H1 (cell line): ENCODE data around the gene ERFE. TPM values are rescaled to one million over a fixed set of nuclear protein-coding genes. Genes with fewer than 3 reads are reported as not detected.

ENCODE experiments used
- CTCF ChIA-PET: fragments of 300-600 bp; sonication (Branson Sonifier 250); formaldehyde crosslinking; loops from one replicate; lab custom pipeline; 2021; ENCODE audit not compliant: partially characterized antibody; lab: Charles Lee
- POLR2A ChIA-PET: fragments of 300-600 bp; sonication (Branson Sonifier 250); formaldehyde crosslinking; loops from one replicate; lab custom pipeline; 2021; ENCODE audit warnings: inconsistent platforms; ENCODE audit not compliant: partially characterized antibody; lab: Charles Lee
- DNase-seq, 2 experiments: peaks; one replicate each; pipeline versions ENCODE4 v3.0.0 to v3.0.0-alpha.2; 2010 to 2022; ENCODE audit warnings: low spot score in 2 of 2, low read depth in 1 of 2, mixed read lengths in 1 of 2
- FAIRE-seq: peaks from 2 replicates; lab custom pipeline; 2011; peaks lifted over from hg19 to GRCh38; lab: Jason Lieb, UNC
- H2AFZ ChIP-seq: 2 replicates; pipeline ENCODE4 v1.8.1; 2012; ENCODE audit warnings: low read length, inconsistent platforms
- H2AK5ac ChIP-seq: 2 replicates; pipeline ENCODE4 v1.6.1; 2013; ENCODE audit warnings: low read depth, low read length
- H2BK120ac ChIP-seq: replicated peaks from 2 replicates; pipeline ENCODE3; 2013; ENCODE audit warnings: low read depth, low read length, inconsistent platforms
- H2BK12ac ChIP-seq: 2 replicates; pipeline ENCODE4 v1.6.1; 2013; ENCODE audit warnings: low read depth, low read length
- H2BK15ac ChIP-seq: 2 replicates; pipeline ENCODE4 v1.6.1; 2013; ENCODE audit warnings: low read length
- H2BK20ac ChIP-seq: 2 replicates; pipeline ENCODE4 v1.6.1; 2013; ENCODE audit warnings: low read length
- H2BK5ac ChIP-seq: 2 replicates; pipeline ENCODE4 v1.6.1; 2013; ENCODE audit warnings: low read depth, low read length
- H3K14ac ChIP-seq: 2 replicates; pipeline ENCODE4 v1.6.1; 2013; ENCODE audit warnings: inconsistent platforms; ENCODE audit not compliant: insufficient read length
- H3K18ac ChIP-seq: 2 replicates; pipeline ENCODE4 v1.6.1; 2013; ENCODE audit warnings: low read length; ENCODE audit errors: extremely low read depth
- H3K23ac ChIP-seq: 2 replicates; pipeline ENCODE4 v1.6.1; 2013; ENCODE audit warnings: inconsistent platforms; ENCODE audit not compliant: insufficient read length
- H3K23me2 ChIP-seq: 2 replicates; pipeline ENCODE4 v1.6.1; 2013; ENCODE audit warnings: low read depth, low read length
- H3K27ac ChIP-seq: 2 replicates; pipeline ENCODE4 v1.6.1; 2011; ENCODE audit warnings: low read depth, low read length, inconsistent platforms
- H3K27me3 ChIP-seq, 4 experiments: replicated peaks in 1 of 4; 1 replicate in 1 of 4; 2 replicates in 3 of 4; pipeline versions ENCODE4 v1.6.1 to v1.8.1; 2011 to 2013; ENCODE audit warnings: low read length in 3 of 4, mild to moderate bottlenecking in 3 of 4, inconsistent platforms in 2 of 4, mixed read lengths in 2 of 4, moderate library complexity in 1 of 4; ENCODE audit not compliant: control insufficient read depth in 3 of 4, insufficient read depth in 3 of 4; ENCODE audit errors: extremely low read depth in 1 of 4
- H3K36me3 ChIP-seq, 4 experiments: 2 replicates each; pipeline versions ENCODE4 v1.6.1 to v1.8.1; 2011 to 2013; ENCODE audit warnings: mild to moderate bottlenecking in 4 of 4, low read length in 3 of 4, moderate library complexity in 2 of 4, control low read depth in 1 of 4, inconsistent platforms in 1 of 4; ENCODE audit not compliant: insufficient read depth in 4 of 4, control insufficient read depth in 2 of 4
- H3K4ac ChIP-seq: replicated peaks from 2 replicates; pipeline ENCODE3; 2013; ENCODE audit warnings: low read length, low read depth, mixed read lengths, inconsistent platforms; ENCODE audit not compliant: insufficient read length
- H3K4me1 ChIP-seq, 4 experiments: replicated peaks in 1 of 4; 1 replicate in 1 of 4; 2 replicates in 3 of 4; pipeline versions ENCODE4 v1.6.1 to v1.8.1; 2011 to 2013; ENCODE audit warnings: low read length in 3 of 4, inconsistent platforms in 2 of 4, mixed read lengths in 1 of 4; ENCODE audit not compliant: insufficient read depth in 4 of 4, control insufficient read depth in 3 of 4
- H3K4me2 ChIP-seq, 2 experiments: 2 replicates each; pipeline versions ENCODE4 v1.6.1 to v1.8.1; 2011 to 2013; ENCODE audit warnings: low read depth in 2 of 2, low read length in 2 of 2, control low read depth in 1 of 2, inconsistent platforms in 1 of 2, mild to moderate bottlenecking in 1 of 2; ENCODE audit not compliant: insufficient read depth in 1 of 2
- H3K4me3 ChIP-seq, 4 experiments: fragments of 200-600, 300-600 bp in 1 of 4; sonication (generic), shearing (Covaris generic), sonication (Bioruptor Twin) in 1 of 4; 2 replicates each; pipeline versions ENCODE4 v1.5.1 to v1.8.1; 2011 to 2016; ENCODE audit warnings: low read length in 4 of 4, low read depth in 3 of 4, control low read depth in 2 of 4, inconsistent platforms in 2 of 4, mild to moderate bottlenecking in 2 of 4, mixed read lengths in 1 of 4, moderate library complexity in 1 of 4; ENCODE audit not compliant: insufficient read depth in 2 of 4; ENCODE audit errors: extremely low read depth in 1 of 4
- H3K56ac ChIP-seq: replicated peaks from 2 replicates; pipeline ENCODE3; 2013; ENCODE audit warnings: low read depth, mild to moderate bottlenecking, mixed read lengths, low read length, inconsistent platforms; ENCODE audit not compliant: insufficient read length
- H3K79me1 ChIP-seq: 2 replicates; pipeline ENCODE4 v1.6.1; 2013; ENCODE audit warnings: low read depth, low read length, control low read depth
- H3K79me2 ChIP-seq, 2 experiments: 2 replicates each; pipeline versions ENCODE4 v1.6.1 to v1.8.1; 2012 to 2013; ENCODE audit warnings: low read length in 2 of 2, mild to moderate bottlenecking in 2 of 2, inconsistent platforms in 1 of 2; ENCODE audit not compliant: insufficient read depth in 2 of 2, control insufficient read depth in 1 of 2
- H3K9ac ChIP-seq, 4 experiments: replicated peaks in 1 of 4; 1 replicate in 1 of 4; 2 replicates in 3 of 4; pipeline versions ENCODE4 v1.6.1 to v1.8.1; 2011 to 2013; ENCODE audit warnings: low read depth in 3 of 4, low read length in 3 of 4, control low read depth in 2 of 4, mild to moderate bottlenecking in 2 of 4, moderate library complexity in 2 of 4, inconsistent platforms in 1 of 4; ENCODE audit errors: extremely low read depth in 1 of 4
- H3K9me3 ChIP-seq, 2 experiments: 2 replicates each; pipeline versions ENCODE4 v1.6.1 to v1.8.1; 2012 to 2013; ENCODE audit warnings: mild to moderate bottlenecking in 2 of 2, moderate library complexity in 2 of 2, control low read depth in 1 of 2, inconsistent platforms in 1 of 2, low read depth in 1 of 2, low read length in 1 of 2, mixed read lengths in 1 of 2; ENCODE audit not compliant: insufficient read depth in 2 of 2
- H4K20me1 ChIP-seq, 2 experiments: replicated peaks in 1 of 2; 2 replicates each; pipeline versions ENCODE3 to v1.8.1; 2011 to 2013; ENCODE audit warnings: inconsistent platforms in 2 of 2, low read length in 2 of 2, mild to moderate bottlenecking in 1 of 2; ENCODE audit not compliant: insufficient read depth in 2 of 2, control insufficient read depth in 1 of 2
- H4K5ac ChIP-seq: 2 replicates; pipeline ENCODE4 v1.6.1; 2013; ENCODE audit warnings: low read length, low read depth, mixed read lengths, inconsistent platforms; ENCODE audit not compliant: insufficient read length
- H4K8ac ChIP-seq: 2 replicates; pipeline ENCODE4 v1.8.0; 2013; ENCODE audit warnings: mild to moderate bottlenecking, moderate library complexity, low read length, inconsistent platforms; ENCODE audit not compliant: insufficient read depth; ENCODE audit errors: extremely low read depth
- H4K91ac ChIP-seq: replicated peaks from 2 replicates; pipeline ENCODE3; 2013; ENCODE audit warnings: low read length, mixed read lengths, inconsistent platforms; ENCODE audit not compliant: insufficient read length
- JUND ChIP-seq: IDR thresholded peaks from 2 replicates; pipeline ENCODE4 v1.6.1; 2011; ENCODE audit warnings: mild to moderate bottlenecking, improper control_type of control experiment, low read length
- KDM5A ChIP-seq: fragments of 200-600 bp; IDR thresholded peaks from 2 replicates; pipeline ENCODE4 v1.7.1; 2012; ENCODE audit warnings: mild to moderate bottlenecking, low read length, inconsistent platforms, mixed read lengths
- MAFK ChIP-seq: IDR thresholded peaks from 2 replicates; pipeline ENCODE4 v1.6.1; 2012; ENCODE audit warnings: low read depth, mild to moderate bottlenecking, improper control_type of control experiment, low read length
- MAX ChIP-seq: IDR thresholded peaks from 2 replicates; pipeline ENCODE4 v1.6.1; 2012; ENCODE audit warnings: inconsistent platforms
- PHF8 ChIP-seq: fragments of 200-600 bp; sonication (generic); conservative IDR thresholded peaks from 2 replicates; pipeline ENCODE4 v1.7.1; 2012; ENCODE audit warnings: low read depth, mild to moderate bottlenecking, inconsistent platforms, low read length, moderate library complexity
- POLR2AphosphoS5 ChIP-seq: IDR thresholded peaks from 2 replicates; pipeline ENCODE4 v1.6.1; 2011; ENCODE audit warnings: low read depth, low read length
- RAD21 ChIP-seq, 2 experiments: IDR thresholded peaks in 1 of 2; conservative IDR thresholded peaks in 1 of 2; 2 replicates each; pipeline ENCODE4 v1.6.1; 2011; ENCODE audit warnings: low read depth in 2 of 2, low read length in 2 of 2, improper control_type of control experiment in 1 of 2, inconsistent platforms in 1 of 2, mild to moderate bottlenecking in 1 of 2, moderate library complexity in 1 of 2
- RFX5 ChIP-seq: IDR thresholded peaks from 2 replicates; pipeline ENCODE4 v1.6.1; 2011; ENCODE audit warnings: low read depth, low read length, improper control_type of control experiment, borderline replicate concordance
- RNF2 ChIP-seq: fragments of 200-900, 300-1000 bp; sonication (generic); IDR thresholded peaks from 2 replicates; pipeline ENCODE4 v1.7.1; 2016; ENCODE audit warnings: borderline replicate concordance, low read depth, mild to moderate bottlenecking, antibody characterized with exemption, low read length; ENCODE audit not compliant: poor library complexity, severe bottlenecking; ENCODE audit errors: missing control alignments
- SP2 ChIP-seq: IDR thresholded peaks from 2 replicates; pipeline ENCODE4 v1.6.1; 2012; ENCODE audit warnings: mild to moderate bottlenecking, low read length, inconsistent platforms
- SRF ChIP-seq: IDR thresholded peaks from 2 replicates; pipeline ENCODE4 v1.6.1; 2011; ENCODE audit warnings: mild to moderate bottlenecking, low read depth, low read length, moderate library complexity
- TBP ChIP-seq: IDR thresholded peaks from 2 replicates; pipeline ENCODE4 v1.6.1; 2011; ENCODE audit warnings: low read depth, low read length, improper control_type of control experiment
- WGBS, 2 experiments: shearing (Covaris generic) in 1 of 2; methylation state at CpG; one replicate each; pipeline versions ENCODE4 v1.1.6 to v1.1.7; 2013 to 2015; ENCODE audit warnings: low lambda C conversion rate in 2 of 2, mixed read lengths in 2 of 2, inconsistent platforms in 1 of 2, low coverage in 1 of 2, missing lambda C conversion rate in 1 of 2; ENCODE audit not compliant: insufficient replicate concordance in 2 of 2, insufficient coverage in 1 of 2, insufficient read length in 1 of 2; ENCODE audit errors: extremely low coverage in 1 of 2, missing lambda C conversion rate in 1 of 2; 5-methylcytosine and 5-hydroxymethylcytosine counted together
- polyA plus RNA-seq, 7 experiments: library from polyadenylated mRNA; depleted of rRNA in 3 of 7; stranded (reverse) in 5 of 7; unstranded in 2 of 7; fragments of >200 nt in 5 of 7; fragments of 200-250 nt in 2 of 7; gene quantifications; 1 replicate in 5 of 7; 2 replicates in 1 of 7; 4 replicates in 1 of 7; pipeline versions ENCODE4 v1.2.1 to v1.2.3, GENCODE V29; 2011 to 2013; ENCODE audit warnings: missing spikeins in 2 of 7, mixed read lengths in 2 of 7
- total RNA-seq: library from RNA; stranded (reverse); fragmentation: NEBNext Ultra II Directional; extraction: Animal tissue kit (Norgen Biotek cat#: 25700); gene quantifications from 2 replicates; pipeline ENCODE4 v1.2.1, GENCODE V29; 2021

The ERFE gene
- total and polyA plus RNA-seq, 2 of the 8 experiments (the other 6 are each of a cell fraction or from before 2014, with no cell fraction given), result 2.5 to 3.6 TPM

GRCh38 chr2:238141541-238142318, 17.0 kb upstream of the ERFE start:
- no peak overlapping the region for H3K4ac ChIP-seq
- ChIA-PET POLR2A (interaction anchor here (0.6 to 0.9 kb wide), 2 partner anchors 10 to 12 kb away, joined by 3 read pairs; no protein-coding TSS in a partner anchor), CTCF (interaction anchor here (0.6 to 7.1 kb wide), 12 partner anchors 12 to 306 kb away, joined by 3 to 72 read pairs (median 3); partner anchors contain the start of gene ERFE)
- H3K18ac ChIP-seq, result no peak overlapping the region
- H2BK120ac ChIP-seq, result no peak overlapping the region
- H3K27ac ChIP-seq, result no peak overlapping the region
- FAIRE-seq (no peak), DNase-seq (no peak)
- H3K23ac ChIP-seq, result no peak overlapping the region
- no peaks in the 10 kb centered on the region for H3K23me2 ChIP-seq
- H3K14ac ChIP-seq, result no peak overlapping the region
- H2BK15ac ChIP-seq, result no peak overlapping the region; the same call in 1 of the 2 replicates
- H4K8ac ChIP-seq, result no peak overlapping the region; the same call in 1 of the 2 replicates
- no peaks in the 10 kb centered on the region for H3K9me3 ChIP-seq
- no peak overlapping the region for H3K4me3 ChIP-seq
- WGBS, 2 experiments, result 88% methylated on average over 10 of the region's 10 CpGs; no CpG with 5 or more reads in 1 of the 2 experiments
- H3K79me1 ChIP-seq, result no peaks in the 10 kb centered on the region
- no peak overlapping the region for H2AK5ac ChIP-seq
- no peak overlapping the region for H2BK20ac ChIP-seq
- no peak overlapping the region for H3K56ac ChIP-seq
- H2BK12ac ChIP-seq, result no peak overlapping the region; the same call in 1 of the 2 replicates
- no peak overlapping the region for H3K9ac ChIP-seq
- H4K20me1 ChIP-seq, result no peaks in the 10 kb centered on the region
- no peaks in the 10 kb centered on the region for H3K79me2 ChIP-seq
- no peak overlapping the region for H3K4me2 ChIP-seq
- H3K36me3 ChIP-seq, result no peaks in the 10 kb centered on the region; a peak in 1 of 8 replicates
- no peak overlapping the region for H4K91ac ChIP-seq
- H2AFZ ChIP-seq, result no peak overlapping the region
- no peaks in the 10 kb centered on the region for H3K27me3 ChIP-seq
- H3K4me1 ChIP-seq, result no peaks in the 10 kb centered on the region
- no peak overlapping the region for H4K5ac ChIP-seq
- no peak overlapping the region for H2BK5ac ChIP-seq
- TF ChIP-seq PHF8 (no peak), MAX (no peak), KDM5A (no peak), RNF2 (no peak), SRF (no peak), RFX5 (no peak), JUND (no peak), POLR2AphosphoS5 (no peak), TBP (no peak), RAD21 (IDR thresholded peaks at IDR 0.05 in 1 of 2, conservative IDR thresholded peaks at IDR 0.05 in 1 of 2; ENCODE audit: low read depth in 2 of 2, low read length in 2 of 2) (no peak), SP2 (no peak), MAFK (no peak)
